Fibroblast of skin of scalp (primary cell): ENCODE measurements around the gene KCNIP4.
A peak's percentile ranks its signal among the peaks of the same experiment; 100 is the strongest.

Source experiments
- DNase-seq: peaks from one replicate; pipeline ENCODE4 v3.0.0-alpha.2; 2013

Gene KCNIP4

GRCh38 chr4:21554500-21554899, 394.1 kb downstream of the KCNIP4 start:
- DNase-seq = no peak

- DNase-seq = no peak
Measured at GRCh38 chr4:21554066-21554465, 394.5 kb downstream of the KCNIP4 start.

- no peak for DNase-seq
Measured at GRCh38 chr4:21552455-21552854, 396.1 kb downstream of the KCNIP4 start.

- DNase-seq = no peak
Measured at GRCh38 chr4:21544955-21545354, 403.6 kb downstream of the KCNIP4 start.

GRCh38 chr4:21544415-21544814, 404.2 kb downstream of the KCNIP4 start:
- no peak for DNase-seq

GRCh38 chr4:21543514-21543913, 405.1 kb downstream of the KCNIP4 start:
- no peak for DNase-seq

- no peak for DNase-seq
Measured at GRCh38 chr4:21535898-21536297, 412.7 kb downstream of the KCNIP4 start.

GRCh38 chr4:21531048-21531447, 417.5 kb downstream of the KCNIP4 start:
- no peak for DNase-seq

GRCh38 chr4:21529214-21529613, 419.4 kb downstream of the KCNIP4 start:
- no peak for DNase-seq

- no peak for DNase-seq
Measured at GRCh38 chr4:21522296-21522695, 426.3 kb downstream of the KCNIP4 start.

GRCh38 chr4:21517126-21517859, 431.3 kb downstream of the KCNIP4 start:
- DNase-seq = no peak

GRCh38 chr4:21514022-21514694, 434.4 kb downstream of the KCNIP4 start:
- DNase-seq = no peak

GRCh38 chr4:21512353-21512752, 436.2 kb downstream of the KCNIP4 start:
- peak; percentile 4 for DNase-seq

- DNase-seq = peak; percentile 1
Measured at GRCh38 chr4:21507439-21507838, 441.1 kb downstream of the KCNIP4 start.

- DNase-seq = no peak
Measured at GRCh38 chr4:21490682-21491081, 457.9 kb downstream of the KCNIP4 start.

- DNase-seq = no peak
Measured at GRCh38 chr4:21476757-21477156, 471.8 kb downstream of the KCNIP4 start.

- DNase-seq = no peak
Measured at GRCh38 chr4:21474195-21474594, 474.4 kb downstream of the KCNIP4 start.

GRCh38 chr4:21470535-21470934, 478.0 kb downstream of the KCNIP4 start:
- peak; percentile 27 for DNase-seq

- no peak for DNase-seq
Measured at GRCh38 chr4:21469438-21470300, 478.9 kb downstream of the KCNIP4 start.

- DNase-seq = no peak
Measured at GRCh38 chr4:21467551-21467950, 481.0 kb downstream of the KCNIP4 start.

GRCh38 chr4:21457086-21457840, 491.3 kb downstream of the KCNIP4 start:
- DNase-seq = no peak

GRCh38 chr4:21454831-21455230, 493.7 kb downstream of the KCNIP4 start:
- no peak for DNase-seq

- DNase-seq = no peak
Measured at GRCh38 chr4:21454201-21454600, 494.4 kb downstream of the KCNIP4 start.
